Measurements from ENCODE around the gene ZNF428.

GRCh38 chr19:43626838-43627237, 7.4 kb upstream of the ZNF428 start:
- no peak for TF ChIP-seq POLR2A (IDR thresholded peaks at IDR 0.05; ENCODE audit: borderline replicate concordance, extremely low read depth, insufficient read depth, insufficient read length)
- TF ChIP-seq, protein P1, sequence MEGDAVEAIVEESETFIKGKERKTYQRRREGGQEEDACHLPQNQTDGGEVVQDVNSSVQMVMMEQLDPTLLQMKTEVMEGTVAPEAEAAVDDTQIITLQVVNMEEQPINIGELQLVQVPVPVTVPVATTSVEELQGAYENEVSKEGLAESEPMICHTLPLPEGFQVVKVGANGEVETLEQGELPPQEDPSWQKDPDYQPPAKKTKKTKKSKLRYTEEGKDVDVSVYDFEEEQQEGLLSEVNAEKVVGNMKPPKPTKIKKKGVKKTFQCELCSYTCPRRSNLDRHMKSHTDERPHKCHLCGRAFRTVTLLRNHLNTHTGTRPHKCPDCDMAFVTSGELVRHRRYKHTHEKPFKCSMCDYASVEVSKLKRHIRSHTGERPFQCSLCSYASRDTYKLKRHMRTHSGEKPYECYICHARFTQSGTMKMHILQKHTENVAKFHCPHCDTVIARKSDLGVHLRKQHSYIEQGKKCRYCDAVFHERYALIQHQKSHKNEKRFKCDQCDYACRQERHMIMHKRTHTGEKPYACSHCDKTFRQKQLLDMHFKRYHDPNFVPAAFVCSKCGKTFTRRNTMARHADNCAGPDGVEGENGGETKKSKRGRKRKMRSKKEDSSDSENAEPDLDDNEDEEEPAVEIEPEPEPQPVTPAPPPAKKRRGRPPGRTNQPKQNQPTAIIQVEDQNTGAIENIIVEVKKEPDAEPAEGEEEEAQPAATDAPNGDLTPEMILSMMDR (IDR thresholded peaks at IDR 0.05 in 2 of 3, conservative IDR thresholded peaks at IDR 0.05 in 1 of 3; ENCODE audit: borderline replicate concordance in 1 of 3, insufficient read depth in 1 of 3, low read depth in 2 of 3, low read length in 2 of 3): no peak
- no peak for TF ChIP-seq EZH2 (IDR thresholded peaks at IDR 0.05)
- TF ChIP-seq, protein P2, sequence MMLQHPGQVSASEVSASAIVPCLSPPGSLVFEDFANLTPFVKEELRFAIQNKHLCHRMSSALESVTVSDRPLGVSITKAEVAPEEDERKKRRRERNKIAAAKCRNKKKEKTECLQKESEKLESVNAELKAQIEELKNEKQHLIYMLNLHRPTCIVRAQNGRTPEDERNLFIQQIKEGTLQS (IDR thresholded peaks at IDR 0.05): no peak
- TF ChIP-seq EZH2phosphoT487 (IDR thresholded peaks at IDR 0.05; ENCODE audit: borderline replicate concordance): no peak
- TF ChIP-seq EGR1 (IDR thresholded peaks at IDR 0.05; ENCODE audit: low read depth): no peak
- TF ChIP-seq POLR2AphosphoS5 (IDR thresholded peaks at IDR 0.05; ENCODE audit: low read depth, low read length): no peak
- no peak for TF ChIP-seq CEBPB (IDR thresholded peaks at IDR 0.05; ENCODE audit: low read depth)

All from HCT116 (cell line).